ENCODE data around the gene TMEM176B. TPM values are rescaled to one million over a fixed set of nuclear protein-coding genes. Genes with fewer than 3 reads are reported as not detected.

TMEM176B gene
- total and polyA plus RNA-seq, 12 donors: 1.8 to 99.1 (median 37.6) TPM

DNA sequence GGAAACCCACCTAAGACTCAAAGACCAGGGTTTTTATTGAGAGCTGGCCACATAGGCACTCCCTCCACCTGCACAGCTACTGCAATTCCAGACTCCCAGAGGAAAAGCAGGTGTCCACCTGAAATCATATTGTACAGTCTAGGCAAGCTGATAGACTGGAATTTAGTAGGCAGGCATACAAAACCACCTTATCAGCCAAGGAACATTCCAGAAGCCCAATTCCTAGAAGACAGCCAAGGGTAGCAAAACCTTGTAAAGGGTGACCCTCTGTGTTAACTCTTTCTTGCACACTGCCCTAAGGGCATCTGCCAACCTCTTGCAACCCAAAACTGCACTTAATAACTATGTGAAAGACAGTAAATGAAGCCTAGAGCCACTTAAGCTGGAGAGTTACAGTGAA, 5.7 kb upstream of the TMEM176B start:
- no peak for TF ChIP-seq POLR2A (IDR thresholded peaks at IDR 0.05)
- TF ChIP-seq, protein P1, sequence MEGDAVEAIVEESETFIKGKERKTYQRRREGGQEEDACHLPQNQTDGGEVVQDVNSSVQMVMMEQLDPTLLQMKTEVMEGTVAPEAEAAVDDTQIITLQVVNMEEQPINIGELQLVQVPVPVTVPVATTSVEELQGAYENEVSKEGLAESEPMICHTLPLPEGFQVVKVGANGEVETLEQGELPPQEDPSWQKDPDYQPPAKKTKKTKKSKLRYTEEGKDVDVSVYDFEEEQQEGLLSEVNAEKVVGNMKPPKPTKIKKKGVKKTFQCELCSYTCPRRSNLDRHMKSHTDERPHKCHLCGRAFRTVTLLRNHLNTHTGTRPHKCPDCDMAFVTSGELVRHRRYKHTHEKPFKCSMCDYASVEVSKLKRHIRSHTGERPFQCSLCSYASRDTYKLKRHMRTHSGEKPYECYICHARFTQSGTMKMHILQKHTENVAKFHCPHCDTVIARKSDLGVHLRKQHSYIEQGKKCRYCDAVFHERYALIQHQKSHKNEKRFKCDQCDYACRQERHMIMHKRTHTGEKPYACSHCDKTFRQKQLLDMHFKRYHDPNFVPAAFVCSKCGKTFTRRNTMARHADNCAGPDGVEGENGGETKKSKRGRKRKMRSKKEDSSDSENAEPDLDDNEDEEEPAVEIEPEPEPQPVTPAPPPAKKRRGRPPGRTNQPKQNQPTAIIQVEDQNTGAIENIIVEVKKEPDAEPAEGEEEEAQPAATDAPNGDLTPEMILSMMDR (IDR thresholded peaks at IDR 0.05): no peak
- Histone ChIP-seq H3K27me3 (peaks cover under 1% of the 10 kb centered on the region), H3K36me3 (replicated peaks in 1 of 2) (no peaks in the 10 kb centered on the region), H3K9me3 (replicated peaks in 1 of 3) (no peaks in the 10 kb centered on the region), H3K4me3 (no peak overlapping the region), H3K27ac (no peak overlapping the region), H3K4me1 (replicated peaks in 1 of 2) (peaks cover 0 to 1% of the 10 kb centered on the region in 2 donors)
- intact Hi-C loops (cut with DNase I): no loop called here
- no peak for DNase-seq

DNA sequence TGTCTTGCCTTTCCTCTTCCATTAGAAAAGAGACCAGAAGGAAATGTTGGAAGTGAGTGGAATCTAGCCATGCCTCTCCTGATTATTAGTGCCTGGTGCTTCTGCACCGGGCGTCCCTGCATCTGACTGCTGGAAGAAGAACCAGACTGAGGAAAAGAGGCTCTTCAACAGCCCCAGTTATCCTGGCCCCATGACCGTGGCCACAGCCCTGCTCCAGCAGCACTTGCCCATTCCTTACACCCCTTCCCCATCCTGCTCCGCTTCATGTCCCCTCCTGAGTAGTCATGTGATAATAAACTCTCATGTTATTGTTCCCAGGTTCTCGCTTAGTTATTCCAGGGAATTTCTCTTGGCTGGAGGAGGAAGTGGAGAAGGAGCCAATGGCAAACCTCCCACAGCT, 4.6 kb upstream of the TMEM176B start:
- H3K27me3 ChIP-seq: peaks cover 9% of the 10 kb centered on the region
- H3K27ac ChIP-seq: no peak overlapping the region
- no peak overlapping the region for H3K4me3 ChIP-seq
- WGBS, 4 donors: 86 to 94% (median 90%) methylated on average over 5 of the region's 5 CpGs
- no peak for DNase-seq
- H3K4me1 ChIP-seq (replicated peaks in 1 of 2): peaks cover 0 to 3% of the 10 kb centered on the region in 2 donors
- intact Hi-C loops (cut with DNase I): no loop called here
- no peaks in the 10 kb centered on the region for H3K36me3 ChIP-seq (replicated peaks in 1 of 2)
- H3K9me3 ChIP-seq (replicated peaks in 1 of 3): no peaks in the 10 kb centered on the region
- TF ChIP-seq, protein P1 (IDR thresholded peaks at IDR 0.05): no peak
- TF ChIP-seq POLR2A (IDR thresholded peaks at IDR 0.05): no peak

DNA sequence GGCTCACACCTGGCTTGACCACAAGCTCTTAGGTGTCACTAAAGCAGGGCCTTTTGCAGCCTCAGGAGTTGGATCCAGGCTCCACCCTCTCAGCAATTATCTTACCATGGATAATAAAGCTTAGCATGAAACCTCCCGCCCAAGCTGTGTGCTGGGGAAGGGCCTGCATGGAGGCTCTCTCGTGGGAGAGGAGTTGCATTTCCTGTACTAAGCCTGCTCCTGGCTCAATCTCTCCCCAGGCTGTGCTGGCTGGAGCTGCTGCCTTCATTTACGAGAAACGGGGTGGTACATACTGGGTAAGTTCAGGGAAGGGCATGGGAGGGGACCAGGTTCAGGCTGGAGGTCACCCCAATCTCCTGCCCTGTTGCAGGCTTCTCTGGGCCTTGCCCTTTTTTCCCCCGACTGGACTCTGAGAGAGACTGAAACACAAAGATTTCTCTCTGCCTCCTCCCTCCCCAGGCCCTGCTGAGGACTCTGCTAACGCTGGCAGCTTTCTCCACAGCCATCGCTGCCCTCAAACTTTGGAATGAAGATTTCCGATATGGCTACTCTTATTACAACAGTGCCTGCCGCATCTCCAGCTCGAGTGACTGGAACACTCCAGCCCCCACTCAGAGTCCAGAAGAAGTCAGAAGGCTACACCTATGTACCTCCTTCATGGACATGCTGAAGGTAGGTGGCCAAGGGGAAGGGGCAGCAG, 3.1 kb upstream of the TMEM176B start:
- WGBS, 4 donors: 76 to 85% (median 82%) methylated on average over 7 to 10 of the region's 10 CpGs
- Histone ChIP-seq H3K36me3 (replicated peaks in 1 of 2) (no peaks in the 10 kb centered on the region), H3K27ac (no peak overlapping the region), H3K9me3 (replicated peaks in 1 of 3) (no peaks in the 10 kb centered on the region), H3K27me3 (peaks cover 9% of the 10 kb centered on the region), H3K4me1 (replicated peaks in 1 of 2) (peaks cover 0 to 3% of the 10 kb centered on the region in 2 donors), H3K4me3 (no peak overlapping the region)
- TF ChIP-seq, protein P1 (IDR thresholded peaks at IDR 0.05): no peak
- TF ChIP-seq POLR2A (IDR thresholded peaks at IDR 0.05): no peak
- no peak for DNase-seq
- intact Hi-C loops (cut with DNase I): no loop called here

DNA sequence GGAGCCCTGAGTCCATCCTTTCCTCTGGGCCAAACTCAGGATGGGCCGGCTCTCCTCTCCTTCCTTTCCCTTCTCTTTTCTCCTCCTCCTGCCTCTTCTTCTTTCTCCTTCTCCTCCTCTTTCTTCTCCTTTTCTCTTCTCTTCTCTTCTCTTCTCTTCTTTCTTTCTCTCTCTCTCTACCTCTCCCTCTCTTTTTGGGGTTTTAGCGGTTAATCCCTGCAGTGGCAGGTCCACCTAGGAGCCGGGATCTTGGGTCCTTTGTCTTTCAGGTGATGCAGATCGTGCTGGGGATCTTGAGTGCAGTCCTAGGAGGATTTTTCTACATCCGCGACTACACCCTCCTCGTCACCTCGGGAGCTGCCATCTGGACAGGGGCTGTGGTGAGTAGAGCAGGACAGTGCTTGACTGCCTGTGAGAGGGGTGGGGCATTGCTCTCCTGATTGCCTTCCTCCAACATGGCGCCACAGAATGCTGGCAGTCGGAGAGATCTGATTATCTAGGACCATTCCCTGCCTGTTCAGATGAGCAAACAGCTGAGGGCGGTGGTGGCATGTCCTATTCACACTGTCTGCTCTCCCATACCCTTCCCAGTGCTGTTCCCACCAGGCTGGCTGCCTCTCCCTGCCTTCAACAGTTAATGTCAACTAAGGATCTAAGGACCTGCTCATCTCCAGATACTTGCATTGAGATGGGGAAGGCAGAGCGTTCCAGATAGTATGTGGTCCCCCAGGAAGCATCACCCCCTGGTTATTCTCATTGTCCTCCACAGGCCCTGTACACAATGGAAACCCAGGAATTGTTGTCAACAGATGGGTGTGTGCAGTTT, 2.0 kb upstream of the TMEM176B start:
- Histone ChIP-seq H3K9me3 (replicated peaks in 1 of 3) (no peaks in the 10 kb centered on the region), H3K4me3 (no peak overlapping the region), H3K27ac (no peak overlapping the region), H3K36me3 (replicated peaks in 1 of 2) (no peaks in the 10 kb centered on the region), H3K27me3 (peaks cover 9% of the 10 kb centered on the region), H3K4me1 (replicated peaks in 1 of 2) (peaks cover 0 to 3% of the 10 kb centered on the region in 2 donors)
- intact Hi-C loops (cut with DNase I): no loop called here
- WGBS, 4 donors: 87 to 94% (median 91%) methylated on average over 9 to 12 of the region's 12 CpGs
- no peak for TF ChIP-seq POLR2A (IDR thresholded peaks at IDR 0.05)
- TF ChIP-seq, protein P1 (IDR thresholded peaks at IDR 0.05): no peak
- DNase-seq: no peak
